PC-3 (cell line): ENCODE data around the gene RETSAT. TPM values are rescaled to one million over a fixed set of nuclear protein-coding genes. Genes with fewer than 3 reads are reported as not detected.

ENCODE experiments used
- ATAC-seq: fragments of 200-7000 bp; cut with Tn5 transposase; 2 replicates; pipeline ENCODE4 v1.9.1; 2020; ENCODE audit warnings: mild to moderate bottlenecking, moderate library complexity
- BruUV-seq: library from RNA; stranded (reverse); fragments of 400-500 nt; replicated peaks from 2 replicates; lab custom pipeline; 2021; lab: Mats Ljungman, UMichigan
- CTCF ChIA-PET: fragments of 300-600 bp; sonication (Branson Sonifier 250); formaldehyde crosslinking; loops from one replicate; lab custom pipeline; 2022; ENCODE audit warnings: antibody characterized with exemption; lab: Charles Lee
- POLR2A ChIA-PET: fragments of 300-600 bp; sonication (Branson Sonifier 250); formaldehyde crosslinking; loops from one replicate; lab custom pipeline; 2022; ENCODE audit warnings: antibody characterized with exemption; ENCODE audit not compliant: unreplicated experiment; lab: Charles Lee
- DNase-seq: peaks from one replicate; pipeline ENCODE4 v3.0.0-alpha.2; 2015
- H2AFZ ChIP-seq: fragments of 300-600 bp; sonication (generic); 2 replicates; pipeline ENCODE4 v1.6.0; 2016; ENCODE audit warnings: antibody characterized with exemption, low read length
- H3F3A ChIP-seq: fragments of 300-600 bp; sonication (generic); one replicate; pipeline ENCODE4 v1.6.0; 2017; ENCODE audit warnings: antibody characterized with exemption, low read length, control low read depth, mild to moderate bottlenecking; ENCODE audit not compliant: unreplicated experiment
- H3K27ac ChIP-seq: fragments of 300-600 bp; sonication (generic); 2 replicates; pipeline ENCODE4 v1.5.1; 2016; ENCODE audit warnings: mild to moderate bottlenecking, low read length
- H3K27me3 ChIP-seq: fragments of 300-600 bp; sonication (generic); 2 replicates; pipeline ENCODE4 v1.6.1; 2016; ENCODE audit warnings: low read length, mixed read lengths
- H3K36me3 ChIP-seq: fragments of 300-600 bp; sonication (generic); 2 replicates; pipeline ENCODE4 v1.6.1; 2016; ENCODE audit warnings: low read depth, mixed run types, low read length, mixed read lengths
- H3K4me1 ChIP-seq: fragments of 300-600 bp; sonication (generic); 2 replicates; pipeline ENCODE4 v1.5.1; 2016; ENCODE audit warnings: low read length; ENCODE audit not compliant: insufficient read depth
- H3K4me2 ChIP-seq: fragments of 300-600 bp; sonication (generic); 2 replicates; pipeline ENCODE4 v1.6.0; 2016; ENCODE audit warnings: low read length
- H3K4me3 ChIP-seq: fragments of 300-600 bp; sonication (generic); 2 replicates; pipeline ENCODE4 v1.5.1; 2016; ENCODE audit warnings: mild to moderate bottlenecking, low read length, mixed read lengths
- H3K79me2 ChIP-seq: fragments of 300-600 bp; sonication (generic); 2 replicates; pipeline ENCODE4 v1.6.1; 2017; ENCODE audit warnings: low read length, mixed read lengths
- H3K9ac ChIP-seq: fragments of 300-600 bp; sonication (generic); 2 replicates; pipeline ENCODE4 v1.6.0; 2016; ENCODE audit warnings: mild to moderate bottlenecking, low read length
- H3K9me2 ChIP-seq: fragments of 300-600 bp; sonication (generic); replicated peaks from 2 replicates; pipeline ENCODE4 v1.6.1; 2016; ENCODE audit warnings: mixed run types, low read length, mixed read lengths
- H3K9me3 ChIP-seq: fragments of 300-600 bp; sonication (generic); 2 replicates; pipeline ENCODE4 v1.6.1; 2016; ENCODE audit warnings: low read length, mixed read lengths
- H4K20me1 ChIP-seq: fragments of 300-600 bp; sonication (generic); 2 replicates; pipeline ENCODE4 v1.6.1; 2016; ENCODE audit warnings: low read length, mixed read lengths
- EZH2 ChIP-seq: fragments of 300-600 bp; sonication (generic); IDR thresholded peaks from one replicate; pipeline ENCODE4 v1.6.1; 2017; ENCODE audit warnings: antibody characterized with exemption, mild to moderate bottlenecking, low read length; ENCODE audit not compliant: unreplicated experiment
- EZH2phosphoT487 ChIP-seq: fragments of 300-600 bp; sonication (generic); IDR thresholded peaks from 2 replicates; pipeline ENCODE4 v1.6.1; 2018; ENCODE audit warnings: mild to moderate bottlenecking, antibody characterized with exemption, low read length, borderline replicate concordance
- intact Hi-C: fragments of 100-400 bp; cut with micrococcal nuclease; formaldehyde crosslinking; loops from 2 replicates; pipeline ENCODE4 v1.9.0; 2023
- total RNA-seq: library from RNA; depleted of rRNA; stranded (reverse); fragments of >200 nt; gene quantifications from 2 replicates; pipeline ENCODE4 v1.2.3, GENCODE V29; 2014
- TF ChIP-seq, protein P1 (sequence below): fragments of 300-600 bp; sonication (generic); conservative IDR thresholded peaks from 2 replicates; pipeline ENCODE4 v1.5.1; 2017; ENCODE audit warnings: antibody characterized with exemption, low read depth, mild to moderate bottlenecking, low read length

The RETSAT gene
- total RNA-seq, 1 experiment from 2014 or later: 39.1 TPM

- H3K4me1 ChIP-seq: peaks cover 24% of the 10 kb centered on the region
- no peaks in the 10 kb centered on the region for H3K9me3 ChIP-seq
- peak within 1 kb of the TSS; percentile 70 for H3K27ac ChIP-seq
- H3K4me2 ChIP-seq: peak within 1 kb of the TSS; percentile 96
- BruUV-seq: TSS peak; percentile 92
- no peak for TF ChIP-seq EZH2phosphoT487
- no peak for TF ChIP-seq EZH2
- TF ChIP-seq, protein P1, sequence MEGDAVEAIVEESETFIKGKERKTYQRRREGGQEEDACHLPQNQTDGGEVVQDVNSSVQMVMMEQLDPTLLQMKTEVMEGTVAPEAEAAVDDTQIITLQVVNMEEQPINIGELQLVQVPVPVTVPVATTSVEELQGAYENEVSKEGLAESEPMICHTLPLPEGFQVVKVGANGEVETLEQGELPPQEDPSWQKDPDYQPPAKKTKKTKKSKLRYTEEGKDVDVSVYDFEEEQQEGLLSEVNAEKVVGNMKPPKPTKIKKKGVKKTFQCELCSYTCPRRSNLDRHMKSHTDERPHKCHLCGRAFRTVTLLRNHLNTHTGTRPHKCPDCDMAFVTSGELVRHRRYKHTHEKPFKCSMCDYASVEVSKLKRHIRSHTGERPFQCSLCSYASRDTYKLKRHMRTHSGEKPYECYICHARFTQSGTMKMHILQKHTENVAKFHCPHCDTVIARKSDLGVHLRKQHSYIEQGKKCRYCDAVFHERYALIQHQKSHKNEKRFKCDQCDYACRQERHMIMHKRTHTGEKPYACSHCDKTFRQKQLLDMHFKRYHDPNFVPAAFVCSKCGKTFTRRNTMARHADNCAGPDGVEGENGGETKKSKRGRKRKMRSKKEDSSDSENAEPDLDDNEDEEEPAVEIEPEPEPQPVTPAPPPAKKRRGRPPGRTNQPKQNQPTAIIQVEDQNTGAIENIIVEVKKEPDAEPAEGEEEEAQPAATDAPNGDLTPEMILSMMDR: no peak
- intact Hi-C loops: loop anchor here (5.0 kb wide), 1 partner anchor 274 kb away; the partner anchor contains the start of gene TMEM150A
- peak; percentile 93 for DNase-seq
- H4K20me1 ChIP-seq: peaks cover 27% of the 10 kb centered on the region
- peak within 1 kb of the TSS; percentile 83 for H2AFZ ChIP-seq
- peaks cover 13% of the 10 kb centered on the region; the same call in 1 of the 2 replicates for H3K36me3 ChIP-seq
- no peaks in the 10 kb centered on the region for H3K27me3 ChIP-seq
- CTCF ChIA-PET: no interaction called here
- H3K9me2 ChIP-seq: no peaks in the 10 kb centered on the region
- H3F3A ChIP-seq: no peaks in the 10 kb centered on the region
- POLR2A ChIA-PET: no interaction called here
- H3K9ac ChIP-seq: peak within 1 kb of the TSS; percentile 89
- H3K79me2 ChIP-seq: peaks cover 53% of the 10 kb centered on the region
- peak; percentile 96 for ATAC-seq
- H3K4me3 ChIP-seq: peak within 1 kb of the TSS; percentile 92
These were observed 26.3 kb downstream of the RETSAT start, which contains the start of gene TGOLN2 for GRCh38 chr2:85327822-85328617. TSS of gene TGOLN2 (minus strand) at chr2:85327989. CDS start at chr2:85327962, 27 bp downstream.

DNA sequence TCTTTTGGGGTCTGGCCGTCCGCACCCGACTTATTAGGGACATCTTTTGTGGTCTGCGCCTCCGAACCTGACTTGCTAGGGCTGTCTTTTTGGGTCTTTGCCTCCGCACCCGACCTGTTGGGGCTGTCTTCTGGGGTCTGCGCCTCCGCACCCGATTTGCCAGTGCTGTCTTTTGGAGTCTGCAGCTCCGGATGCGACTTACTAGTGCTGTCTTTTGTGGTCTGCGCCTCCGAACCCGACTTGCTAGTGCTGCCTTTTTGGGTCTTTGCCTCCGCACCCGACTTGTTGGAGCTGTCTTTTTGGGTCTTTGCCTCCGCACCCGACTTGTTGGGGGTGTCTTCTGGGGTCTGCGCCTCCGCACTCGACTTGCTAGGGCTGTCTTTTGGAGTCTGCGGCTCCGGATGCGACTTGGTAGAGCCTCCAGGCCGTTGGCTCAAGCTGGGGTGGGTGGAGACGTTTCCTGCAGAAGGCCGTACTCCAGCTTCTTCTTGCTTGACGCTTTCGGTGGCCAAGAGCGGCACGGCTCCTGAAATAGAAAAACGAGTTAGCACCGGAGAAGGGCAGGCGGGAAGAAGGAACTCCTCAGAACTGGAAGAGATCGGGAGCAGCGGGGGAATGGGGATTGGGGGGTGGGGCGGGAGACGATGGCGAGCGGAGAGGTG, 27.0 kb downstream of the RETSAT start:
- peak; percentile 37 for ATAC-seq
- intact Hi-C loops: loop anchor here (5.0 kb wide), 1 partner anchor 275 kb away; the partner anchor contains the start of gene TMEM150A
- H3K4me1 ChIP-seq: peaks cover 24% of the 10 kb centered on the region
- DNase-seq: peak; percentile 25
- TF ChIP-seq EZH2phosphoT487 (no peak), EZH2 (no peak)
- TF ChIP-seq, protein P1: no peak
- H2AFZ ChIP-seq: peak overlapping the region; percentile 83
- peak overlapping the region; percentile 89 for H3K9ac ChIP-seq
- no peaks in the 10 kb centered on the region for H3K9me3 ChIP-seq
- POLR2A ChIA-PET: no interaction called here
- H3K4me3 ChIP-seq: peak overlapping the region; percentile 92
- H3K27me3 ChIP-seq: no peaks in the 10 kb centered on the region
- peak overlapping the region; percentile 96 for H3K4me2 ChIP-seq
- peaks cover 27% of the 10 kb centered on the region for H4K20me1 ChIP-seq
- H3K79me2 ChIP-seq: peaks cover 61% of the 10 kb centered on the region
- CTCF ChIA-PET: no interaction called here
- no peak overlapping the region for H3K27ac ChIP-seq
- H3F3A ChIP-seq: no peaks in the 10 kb centered on the region
- BruUV-seq: TSS peak; percentile 59
- no peaks in the 10 kb centered on the region for H3K9me2 ChIP-seq
- H3K36me3 ChIP-seq: peaks cover 20% of the 10 kb centered on the region
